Mesodermal cell (in vitro differentiated cells): ENCODE results near the gene LRP1B.

ENCODE experiments used
- H3K27ac ChIP-seq: 2 replicates; pipeline ENCODE4 v1.7.0; 2013; ENCODE audit warnings: mild to moderate bottlenecking, low read depth, low read length, moderate library complexity; ENCODE audit not compliant: severe bottlenecking
- H3K36me3 ChIP-seq: 2 replicates; pipeline ENCODE4 v1.7.1; 2013; ENCODE audit warnings: mild to moderate bottlenecking, low read length, moderate library complexity; ENCODE audit not compliant: control insufficient read depth, insufficient read depth
- H3K4me1 ChIP-seq: one replicate; pipeline ENCODE4 v1.7.1; 2013; ENCODE audit warnings: mild to moderate bottlenecking, low read length; ENCODE audit not compliant: insufficient read depth, control insufficient read depth, poor library complexity, severe bottlenecking
- H3K4me3 ChIP-seq: 2 replicates; pipeline ENCODE4 v1.7.0; 2013; ENCODE audit warnings: low read length, control low read depth, mild to moderate bottlenecking; ENCODE audit not compliant: insufficient read depth, poor library complexity, severe bottlenecking; ENCODE audit errors: extremely low read depth
- H3K9me3 ChIP-seq: 2 replicates; pipeline ENCODE4 v1.7.1; 2013; ENCODE audit warnings: mild to moderate bottlenecking, low read length, moderate library complexity; ENCODE audit not compliant: control insufficient read depth
- WGBS, 2 experiments: methylation state at CpG; one replicate each; pipeline ENCODE4 v1.1.5; 2013; ENCODE audit warnings: missing lambda C conversion rate in 2 of 2; ENCODE audit not compliant: insufficient coverage in 2 of 2; 5-methylcytosine and 5-hydroxymethylcytosine counted together

Gene LRP1B

GRCh38 chr2:141501752-141502151, 629.1 kb downstream of the LRP1B start:
- peaks cover 14% of the 10 kb centered on the region for H3K4me1 ChIP-seq
- H3K36me3 ChIP-seq, result no peaks in the 10 kb centered on the region
- H3K27ac ChIP-seq, result no peak overlapping the region
- no peak overlapping the region for H3K4me3 ChIP-seq
- no CpG with 5 or more reads among the region's 1 CpG for WGBS, 2 experiments
- H3K9me3 ChIP-seq, result no peaks in the 10 kb centered on the region

GRCh38 chr2:141499123-141499522, 631.7 kb downstream of the LRP1B start:
- no peaks in the 10 kb centered on the region for H3K36me3 ChIP-seq
- no peaks in the 10 kb centered on the region for H3K9me3 ChIP-seq
- no peak overlapping the region for H3K4me3 ChIP-seq
- no peak overlapping the region for H3K27ac ChIP-seq
- H3K4me1 ChIP-seq, result peaks cover 14% of the 10 kb centered on the region
- WGBS, 2 experiments, result 78 to 82% methylated on average over 2 to 5 of the region's 6 CpGs

- H3K4me1 ChIP-seq, result peaks cover 14% of the 10 kb centered on the region
- H3K9me3 ChIP-seq, result no peaks in the 10 kb centered on the region
- no peaks in the 10 kb centered on the region for H3K36me3 ChIP-seq
- no peak overlapping the region for H3K27ac ChIP-seq
- WGBS, 2 experiments, result no CpG with 5 or more reads among the region's 1 CpG
- no peak overlapping the region for H3K4me3 ChIP-seq
These were observed 632.3 kb downstream of the LRP1B start for GRCh38 chr2:141498561-141498960.

GRCh38 chr2:141497272-141497671, 633.5 kb downstream of the LRP1B start:
- 100% methylated on average over 1 of the region's 4 CpGs for WGBS, 2 experiments
- Histone ChIP-seq H3K9me3 (no peaks in the 10 kb centered on the region), H3K27ac (no peak overlapping the region), H3K36me3 (no peaks in the 10 kb centered on the region), H3K4me1 (peaks cover 14% of the 10 kb centered on the region), H3K4me3 (no peak overlapping the region)

- Histone ChIP-seq H3K4me1 (peaks cover 14% of the 10 kb centered on the region), H3K4me3 (no peak overlapping the region), H3K9me3 (no peaks in the 10 kb centered on the region), H3K36me3 (no peaks in the 10 kb centered on the region), H3K27ac (no peak overlapping the region)
- 67 to 92% methylated on average over 1 of the region's 2 CpGs for WGBS, 2 experiments
These were observed 634.0 kb downstream of the LRP1B start for GRCh38 chr2:141496810-141497209.

GRCh38 chr2:141493936-141494335, 636.9 kb downstream of the LRP1B start:
- Histone ChIP-seq H3K4me3 (no peak overlapping the region), H3K36me3 (no peaks in the 10 kb centered on the region), H3K27ac (no peak overlapping the region), H3K9me3 (no peaks in the 10 kb centered on the region), H3K4me1 (peaks cover 11% of the 10 kb centered on the region)
- 90 to 100% methylated on average over 1 of the region's 1 CpG for WGBS, 2 experiments

- WGBS, 2 experiments, result no CpG with 5 or more reads among the region's 3 CpGs
- Histone ChIP-seq H3K27ac (no peak overlapping the region), H3K9me3 (no peaks in the 10 kb centered on the region), H3K4me3 (no peak overlapping the region), H3K4me1 (peaks cover 5% of the 10 kb centered on the region), H3K36me3 (no peaks in the 10 kb centered on the region)
These were observed 638.0 kb downstream of the LRP1B start for GRCh38 chr2:141492816-141493215.

- H3K36me3 ChIP-seq, result no peaks in the 10 kb centered on the region
- WGBS, 2 experiments, result no CpG with 5 or more reads among the region's 1 CpG
- no peaks in the 10 kb centered on the region for H3K4me1 ChIP-seq
- H3K27ac ChIP-seq, result no peak overlapping the region
- no peak overlapping the region for H3K4me3 ChIP-seq
- no peaks in the 10 kb centered on the region for H3K9me3 ChIP-seq
These were observed 639.9 kb downstream of the LRP1B start for GRCh38 chr2:141490886-141491285.

GRCh38 chr2:141482697-141483096, 648.1 kb downstream of the LRP1B start:
- Histone ChIP-seq H3K36me3 (no peaks in the 10 kb centered on the region), H3K27ac (no peak overlapping the region), H3K9me3 (no peaks in the 10 kb centered on the region), H3K4me1 (no peaks in the 10 kb centered on the region), H3K4me3 (no peak overlapping the region)
- WGBS, 2 experiments, result no CpG with 5 or more reads among the region's 3 CpGs

GRCh38 chr2:141475801-141476200, 655.0 kb downstream of the LRP1B start:
- H3K36me3 ChIP-seq, result no peaks in the 10 kb centered on the region
- WGBS, 2 experiments, result 60 to 67% methylated on average over 3 of the region's 6 CpGs
- H3K9me3 ChIP-seq, result no peaks in the 10 kb centered on the region
- H3K27ac ChIP-seq, result no peak overlapping the region
- no peaks in the 10 kb centered on the region for H3K4me1 ChIP-seq
- H3K4me3 ChIP-seq, result no peak overlapping the region

- Histone ChIP-seq H3K9me3 (no peaks in the 10 kb centered on the region), H3K36me3 (no peaks in the 10 kb centered on the region), H3K27ac (no peak overlapping the region), H3K4me1 (no peaks in the 10 kb centered on the region), H3K4me3 (no peak overlapping the region)
- WGBS, 2 experiments, result 85 to 91% methylated on average over 6 of the region's 6 CpGs
These were observed 662.1 kb downstream of the LRP1B start for GRCh38 chr2:141468761-141469160.
